ENCODE data around the gene GRM7.

DNA sequence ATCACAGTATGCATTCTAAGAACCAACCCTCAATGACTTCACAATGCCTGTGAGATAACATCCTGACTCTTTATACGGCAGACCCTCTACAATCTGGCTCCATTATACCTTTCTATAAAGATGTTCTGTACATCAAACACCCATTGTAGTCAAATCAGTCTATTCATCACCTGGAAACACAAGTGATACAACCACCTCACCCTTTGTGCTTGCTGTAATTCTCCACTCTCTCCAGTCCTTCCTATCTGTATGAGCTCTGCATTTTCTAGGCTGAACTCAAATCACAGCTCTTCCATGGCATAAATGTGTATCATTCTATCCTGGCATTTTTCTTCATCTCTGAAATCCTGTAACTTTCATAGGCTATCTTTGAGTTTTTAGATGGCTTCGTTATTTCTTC is 539.4 kb downstream of the GRM7 start:
- TF ChIP-seq, protein P1, sequence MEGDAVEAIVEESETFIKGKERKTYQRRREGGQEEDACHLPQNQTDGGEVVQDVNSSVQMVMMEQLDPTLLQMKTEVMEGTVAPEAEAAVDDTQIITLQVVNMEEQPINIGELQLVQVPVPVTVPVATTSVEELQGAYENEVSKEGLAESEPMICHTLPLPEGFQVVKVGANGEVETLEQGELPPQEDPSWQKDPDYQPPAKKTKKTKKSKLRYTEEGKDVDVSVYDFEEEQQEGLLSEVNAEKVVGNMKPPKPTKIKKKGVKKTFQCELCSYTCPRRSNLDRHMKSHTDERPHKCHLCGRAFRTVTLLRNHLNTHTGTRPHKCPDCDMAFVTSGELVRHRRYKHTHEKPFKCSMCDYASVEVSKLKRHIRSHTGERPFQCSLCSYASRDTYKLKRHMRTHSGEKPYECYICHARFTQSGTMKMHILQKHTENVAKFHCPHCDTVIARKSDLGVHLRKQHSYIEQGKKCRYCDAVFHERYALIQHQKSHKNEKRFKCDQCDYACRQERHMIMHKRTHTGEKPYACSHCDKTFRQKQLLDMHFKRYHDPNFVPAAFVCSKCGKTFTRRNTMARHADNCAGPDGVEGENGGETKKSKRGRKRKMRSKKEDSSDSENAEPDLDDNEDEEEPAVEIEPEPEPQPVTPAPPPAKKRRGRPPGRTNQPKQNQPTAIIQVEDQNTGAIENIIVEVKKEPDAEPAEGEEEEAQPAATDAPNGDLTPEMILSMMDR (IDR thresholded peaks at IDR 0.05; ENCODE audit: poor library complexity): no peak
- no peak for TF ChIP-seq EZH2 (IDR thresholded peaks at IDR 0.05; ENCODE audit: borderline replicate concordance)
- TF ChIP-seq EZH2phosphoT487 (IDR thresholded peaks at IDR 0.05; ENCODE audit: low read depth, severe bottlenecking, unreplicated experiment): no peak
